Bronchus fibroblast of lung (primary cell): ENCODE data around the gene GNB2. TPM values are rescaled to one million over a fixed set of nuclear protein-coding genes. Genes with fewer than 3 reads are reported as not detected.

ENCODE experiments used
- total RNA-seq: library from RNA; depleted of rRNA; stranded (reverse); fragments of >200 nt; gene quantifications from 2 replicates; pipeline ENCODE4 v1.2.3, GENCODE V29; 2015

The GNB2 gene
- 283 and 322 TPM in 2 replicates for total RNA-seq

GRCh38 chr7:100673302-100673941 lies at the start of gene GNB2:
Gene GNB2 (plus strand): TSS chr7:100673740. CDS start chr7:100676266, 2,526 bp downstream.

DNA sequence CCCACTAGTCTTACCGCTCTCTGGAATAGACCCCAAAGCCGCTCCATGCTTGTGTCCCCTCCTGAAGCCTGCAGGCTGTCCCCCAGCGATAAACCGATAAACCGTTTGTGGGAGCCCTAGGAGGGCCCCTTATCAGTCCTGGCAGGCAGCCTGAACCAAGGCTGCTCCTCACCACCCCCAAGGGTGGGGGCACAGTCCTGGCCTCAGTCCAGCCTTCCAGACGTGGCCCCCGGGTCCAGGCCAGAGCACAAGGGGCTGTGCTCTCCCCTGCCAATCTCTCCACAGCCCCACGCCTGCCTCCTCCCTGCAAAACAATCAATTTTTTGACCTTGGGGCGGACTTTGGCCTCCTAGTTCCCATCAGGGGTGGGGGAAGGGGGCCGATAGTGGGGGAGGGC lies 32.1 kb upstream of the GNB2 start, which contains the start of gene TFR2:
Gene TFR2, minus strand, starts transcription at position 90 of the 397 bp plus-strand sequence. Its CDS starts 43 bp downstream, at position 47.

GRCh38 chr7:100655908-100656674 lies 17.4 kb upstream of the GNB2 start, which contains the start of gene ACTL6B:
Gene ACTL6B (minus strand): TSS chr7:100656448. CDS start chr7:100656354, 94 bp downstream.

DNA sequence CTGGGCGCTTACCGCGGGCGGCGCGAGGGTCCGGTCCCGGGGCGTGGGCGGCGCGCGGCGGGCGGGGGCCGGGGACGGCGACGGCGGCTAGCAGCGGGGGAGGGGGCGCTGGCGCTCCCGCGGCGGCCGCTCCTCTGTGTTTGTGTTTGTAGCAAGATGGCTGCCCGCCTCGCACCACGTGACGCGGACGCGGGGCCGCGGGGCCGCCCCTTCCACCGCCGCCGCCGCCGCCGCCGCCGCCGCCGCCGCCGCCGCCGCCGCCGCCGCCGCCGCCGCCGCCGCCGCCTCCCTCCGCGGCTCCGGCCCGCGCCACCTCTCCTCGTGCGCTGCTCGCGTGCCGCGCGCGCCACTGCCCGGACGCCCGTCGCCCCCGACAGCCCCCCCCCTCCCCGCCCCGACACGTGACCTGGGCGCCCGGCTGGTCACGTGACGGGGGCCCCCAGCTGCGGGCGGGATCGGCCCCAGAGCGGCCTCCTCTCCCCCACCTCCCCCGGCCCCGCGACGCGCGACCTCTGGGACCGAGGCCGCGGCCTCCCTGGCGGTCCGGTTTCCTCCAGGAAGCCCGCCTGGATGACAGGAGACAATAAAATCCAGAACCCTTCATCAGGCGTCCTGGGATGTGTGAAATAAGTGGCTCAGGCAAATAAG lies 20.7 kb downstream of the GNB2 start, which contains the start of gene GIGYF1:
Gene GIGYF1, minus strand, starts transcription at position 153 of the 648 bp plus-strand sequence. CDS start 6,012 bp downstream, outside the sequence.

DNA sequence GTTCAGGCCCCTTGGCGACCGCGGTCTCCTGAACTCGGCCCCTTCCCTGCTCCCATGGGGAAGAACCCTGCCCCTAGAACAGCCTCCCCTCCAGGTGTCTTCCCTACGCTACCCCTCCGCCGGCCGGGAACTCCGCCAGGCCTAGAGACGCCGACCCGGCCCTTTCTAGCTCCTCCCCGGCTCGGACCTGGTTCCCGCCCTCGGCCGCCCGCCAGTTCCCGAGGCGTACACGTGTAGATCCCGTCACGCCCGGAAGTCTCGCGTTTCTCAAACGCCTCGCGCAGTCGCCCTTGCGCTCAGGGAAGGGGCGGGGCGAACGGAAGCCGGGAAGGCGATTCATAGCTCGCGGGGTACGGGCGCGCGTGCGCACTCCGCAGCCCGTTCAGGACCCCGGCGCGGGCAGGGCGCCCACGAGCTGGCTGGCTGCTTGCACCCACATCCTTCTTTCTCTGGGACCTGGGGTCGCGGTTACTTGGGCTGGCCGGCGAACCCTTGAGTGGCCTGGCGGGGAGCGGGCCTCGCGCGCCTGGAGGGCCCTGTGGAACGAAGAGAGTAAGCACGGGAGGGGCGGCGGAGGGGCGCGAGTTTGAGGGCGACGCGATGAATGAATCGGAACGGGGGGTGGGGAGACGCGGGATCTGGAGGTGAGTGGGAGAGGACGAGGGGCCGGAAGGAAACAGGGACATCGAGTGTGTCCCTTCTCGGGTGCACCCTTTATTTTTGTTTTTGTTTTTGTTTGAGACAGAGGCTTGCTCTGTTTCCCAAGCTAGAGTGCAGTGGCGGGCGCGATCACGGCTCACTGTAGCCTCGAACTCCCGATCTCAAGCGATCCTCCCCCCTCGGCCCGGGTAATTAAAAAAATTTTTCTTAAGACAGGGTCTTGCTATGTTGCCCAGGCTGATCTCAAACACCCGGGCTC lies 32.5 kb downstream of the GNB2 start, which contains the start of gene POP7:
Gene POP7, plus strand, starts transcription at position 369 of the 919 bp plus-strand sequence. CDS start 710 bp downstream, outside the sequence.

GRCh38 chr7:100720279-100720670 lies 46.7 kb downstream of the GNB2 start, which contains the start of gene EPO:
Gene EPO (plus strand): TSS chr7:100720468. CDS start chr7:100720981, 513 bp downstream.

Other genes starting within 250 kb of the GNB2 start
- gene ZCWPW1, start 245.0 kb upstream of the GNB2 start, total RNA-seq, result 0.30 and 0.50 TPM in 2 replicates
- 29.9 and 31.5 TPM in 2 replicates for gene MEPCE, start 243.9 kb upstream of the GNB2 start, total RNA-seq
- 46.5 and 62.0 TPM in 2 replicates for gene PPP1R35, start 237.2 kb upstream of the GNB2 start, total RNA-seq
- gene SPACDR, start 209.5 kb upstream of the GNB2 start, total RNA-seq, result 1.8 and 2.7 TPM in 2 replicates
- 47.4 and 52.5 TPM in 2 replicates for gene TSC22D4, start 194.5 kb upstream of the GNB2 start, total RNA-seq
- gene NYAP1, start 189.8 kb upstream of the GNB2 start, total RNA-seq, result 1.8 and 3.9 TPM in 2 replicates
- 9.1 and 16.0 TPM in 2 replicates for gene AGFG2, start 134.5 kb upstream of the GNB2 start, total RNA-seq
- 0.34 and 1.2 TPM in 2 replicates for gene SAP25, start 99.8 kb upstream of the GNB2 start, total RNA-seq
- gene LRCH4, start 87.6 kb upstream of the GNB2 start, total RNA-seq, result 34.2 and 58.7 TPM in 2 replicates
- gene FBXO24, start 87.4 kb upstream of the GNB2 start, total RNA-seq, result 0.50 and 1.0 TPM in 2 replicates
- gene PCOLCE, start 71.4 kb upstream of the GNB2 start, total RNA-seq, result 396 and 411 TPM in 2 replicates
- gene MOSPD3, start 61.2 kb upstream of the GNB2 start, total RNA-seq, result 17.2 and 21.4 TPM in 2 replicates
- gene TFR2, start 32.2 kb upstream of the GNB2 start, total RNA-seq, result 0.17 and 0.30 TPM in 2 replicates
- gene ACTL6B, start 17.3 kb upstream of the GNB2 start, total RNA-seq, result not detected in 2 replicates
- gene GIGYF1, start 20.5 kb downstream of the GNB2 start, total RNA-seq, result 9.2 and 11.8 TPM in 2 replicates
- gene POP7, start 32.4 kb downstream of the GNB2 start, total RNA-seq, result 56.2 and 63.2 TPM in 2 replicates
- gene EPO, start 46.7 kb downstream of the GNB2 start, total RNA-seq, result not detected in 2 replicates
- gene ZAN, start 59.9 kb downstream of the GNB2 start, total RNA-seq, result not detected in 2 replicates
- gene EPHB4, start 153.8 kb downstream of the GNB2 start, total RNA-seq, result 42.2 and 46.8 TPM in 2 replicates
- gene SLC12A9, start 179.0 kb downstream of the GNB2 start, total RNA-seq, result 17.1 and 18.0 TPM in 2 replicates
- 76.3 and 95.2 TPM in 2 replicates for gene TRIP6, start 193.6 kb downstream of the GNB2 start, total RNA-seq
- 93.8 and 104 TPM in 2 replicates for gene SRRT, start 201.4 kb downstream of the GNB2 start, total RNA-seq
- 3.2 and 6.7 TPM in 2 replicates for gene UFSP1, start 216.0 kb downstream of the GNB2 start, total RNA-seq
- gene ACHE, start 222.1 kb downstream of the GNB2 start, total RNA-seq, result 0.34 TPM in 1 of 2 replicates, not detected in the other